Trophoblast cell (in vitro differentiated cells and primary cell): ENCODE results near the gene FHAD1.

Experiments used
- DNase-seq, 2 donors: peaks; one replicate each; pipeline ENCODE4 v3.0.0-alpha.2; 2016
- H2AFZ ChIP-seq: 2 replicates; pipeline ENCODE4 v1.6.1; 2013; ENCODE audit warnings: low read length, moderate library complexity, mild to moderate bottlenecking; ENCODE audit not compliant: insufficient read depth, poor library complexity
- H2AK5ac ChIP-seq: 2 replicates; pipeline ENCODE4 v1.6.1; 2013; ENCODE audit warnings: mild to moderate bottlenecking, low read length
- H2BK120ac ChIP-seq: 2 replicates; pipeline ENCODE4 v1.6.1; 2013; ENCODE audit warnings: low read length, mild to moderate bottlenecking, moderate library complexity; ENCODE audit not compliant: insufficient read depth, poor library complexity
- H2BK12ac ChIP-seq: 2 replicates; pipeline ENCODE4 v1.6.1; 2013; ENCODE audit warnings: mild to moderate bottlenecking, low read length, moderate library complexity
- H2BK5ac ChIP-seq: 2 replicates; pipeline ENCODE4 v1.6.1; 2013; ENCODE audit warnings: low read length, low read depth, moderate library complexity, mild to moderate bottlenecking; ENCODE audit not compliant: poor library complexity
- H3K14ac ChIP-seq: 2 replicates; pipeline ENCODE4 v1.6.1; 2013; ENCODE audit warnings: mild to moderate bottlenecking, low read length
- H3K18ac ChIP-seq: 2 replicates; pipeline ENCODE4 v1.6.1; 2013; ENCODE audit warnings: mild to moderate bottlenecking, low read length
- H3K23ac ChIP-seq: 2 replicates; pipeline ENCODE4 v1.6.1; 2013; ENCODE audit warnings: low read length
- H3K27ac ChIP-seq: 2 replicates; pipeline ENCODE4 v1.5.1; 2013; ENCODE audit warnings: low read depth, mild to moderate bottlenecking, inconsistent platforms, low read length, moderate library complexity
- H3K27me3 ChIP-seq: 2 replicates; pipeline ENCODE4 v1.6.1; 2013; ENCODE audit warnings: inconsistent platforms, mild to moderate bottlenecking, low read length, moderate library complexity; ENCODE audit not compliant: insufficient read depth
- H3K36me3 ChIP-seq, 2 experiments: 1 replicate in 1 of 2; 2 replicates in 1 of 2; pipeline ENCODE4 v1.6.1; 2013; ENCODE audit warnings: low read length in 2 of 2, mild to moderate bottlenecking in 2 of 2, moderate library complexity in 1 of 2; ENCODE audit not compliant: insufficient read depth in 2 of 2, control insufficient read depth in 1 of 2
- H3K4ac ChIP-seq: 2 replicates; pipeline ENCODE4 v1.6.1; 2013; ENCODE audit warnings: low read depth, mild to moderate bottlenecking, low read length, moderate library complexity
- H3K4me1 ChIP-seq, 2 experiments: 1 replicate in 1 of 2; 2 replicates in 1 of 2; pipeline ENCODE4 v1.6.1; 2013; ENCODE audit warnings: low read length in 2 of 2, mild to moderate bottlenecking in 2 of 2, moderate library complexity in 1 of 2; ENCODE audit not compliant: insufficient read depth in 2 of 2, control insufficient read depth in 1 of 2
- H3K4me2 ChIP-seq: 2 replicates; pipeline ENCODE4 v1.6.1; 2013; ENCODE audit warnings: inconsistent platforms, mild to moderate bottlenecking, low read length, moderate library complexity
- H3K4me3 ChIP-seq: 2 replicates; pipeline ENCODE4 v1.5.1; 2013; ENCODE audit warnings: mild to moderate bottlenecking, low read depth, low read length, inconsistent platforms
- H3K79me1 ChIP-seq: one replicate; pipeline ENCODE4 v1.6.1; 2013; ENCODE audit warnings: low read length
- H3K79me2 ChIP-seq: 2 replicates; pipeline ENCODE4 v1.6.1; 2013; ENCODE audit warnings: low read length, mild to moderate bottlenecking; ENCODE audit not compliant: control insufficient read depth, insufficient read depth, poor library complexity
- H3K9ac ChIP-seq: 2 replicates; pipeline ENCODE4 v1.6.1; 2013; ENCODE audit warnings: mild to moderate bottlenecking, low read length
- H3K9me3 ChIP-seq: 2 replicates; pipeline ENCODE4 v1.6.1; 2013; ENCODE audit warnings: low read depth, mild to moderate bottlenecking, control low read depth, inconsistent platforms, low read length; ENCODE audit not compliant: insufficient read depth
- H4K12ac ChIP-seq: 2 replicates; pipeline ENCODE4 v1.6.1; 2013; ENCODE audit warnings: low read depth, mild to moderate bottlenecking, low read length, moderate library complexity
- H4K8ac ChIP-seq: 2 replicates; pipeline ENCODE4 v1.6.1; 2013; ENCODE audit warnings: low read depth, mild to moderate bottlenecking, low read length, moderate library complexity
- H4K91ac ChIP-seq: one replicate; pipeline ENCODE4 v1.6.1; 2013; ENCODE audit warnings: low read depth, mild to moderate bottlenecking, low read length, moderate library complexity
- WGBS: extraction: QIAGEN DNeasy Blood & Tissue Kit; methylation state at CpG from one replicate; pipeline ENCODE4 v1.1.7; 2013; ENCODE audit warnings: missing lambda C conversion rate; ENCODE audit not compliant: insufficient read length, insufficient coverage; ENCODE audit errors: extremely low coverage; 5-methylcytosine and 5-hydroxymethylcytosine counted together

The FHAD1 gene

GRCh38 chr1:15299179-15299578 is 52.2 kb downstream of the FHAD1 start:
- Histone ChIP-seq H4K8ac (no peak overlapping the region), H2BK120ac (no peak overlapping the region), H3K4ac (no peak overlapping the region), H3K9ac (no peak overlapping the region), H3K27ac (no peak overlapping the region), H3K4me3 (no peak overlapping the region), H3K9me3 (peaks cover 2% of the 10 kb centered on the region), H3K36me3 (no peaks in the 10 kb centered on the region), H2BK12ac (no peak overlapping the region), H3K14ac (no peak overlapping the region), H2BK5ac (no peak overlapping the region), H3K79me2 (no peaks in the 10 kb centered on the region), H3K23ac (no peak overlapping the region), H3K27me3 (no peaks in the 10 kb centered on the region), H3K79me1 (no peaks in the 10 kb centered on the region), H3K4me2 (no peak overlapping the region), H4K91ac (no peak overlapping the region), H3K18ac (no peak overlapping the region), H2AK5ac (no peak overlapping the region), H3K4me1 (no peaks in the 10 kb centered on the region), H2AFZ (no peak overlapping the region), H4K12ac (no peak overlapping the region)
- no peak for DNase-seq
- no CpG with 5 or more reads among the region's 1 CpG for WGBS

DNA sequence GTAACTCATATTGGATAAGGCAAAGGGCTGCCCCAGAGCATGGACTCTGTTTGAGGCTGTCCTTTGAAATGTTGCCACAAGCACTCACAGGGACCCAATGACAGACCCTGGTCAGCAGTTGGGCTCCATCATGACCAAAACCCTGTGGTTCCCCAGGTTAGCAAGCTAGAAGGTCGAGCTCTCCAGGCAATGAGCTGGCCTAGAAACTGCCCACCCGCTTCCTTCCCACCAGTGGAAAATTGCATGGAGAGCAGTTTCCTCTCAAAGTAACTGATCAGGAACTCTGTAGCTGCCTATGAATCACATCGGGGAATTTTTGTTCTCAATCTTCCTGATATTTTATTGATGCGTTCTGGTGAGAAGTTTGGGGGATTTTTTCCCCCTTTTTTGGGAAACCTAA is 52.8 kb downstream of the FHAD1 start:
- H2AK5ac ChIP-seq, result no peak overlapping the region
- no peak overlapping the region for H4K12ac ChIP-seq
- no peaks in the 10 kb centered on the region for H3K79me2 ChIP-seq
- H3K4me3 ChIP-seq, result no peak overlapping the region
- H3K9me3 ChIP-seq, result no peaks in the 10 kb centered on the region
- H3K36me3 ChIP-seq, result no peaks in the 10 kb centered on the region
- H4K91ac ChIP-seq, result no peak overlapping the region
- no peaks in the 10 kb centered on the region for H3K27me3 ChIP-seq
- no peak overlapping the region for H3K23ac ChIP-seq
- no peak overlapping the region for H3K27ac ChIP-seq
- H2BK5ac ChIP-seq, result no peak overlapping the region
- DNase-seq, result no peak
- no peak overlapping the region for H3K4me2 ChIP-seq
- no peak overlapping the region for H3K4ac ChIP-seq
- no peaks in the 10 kb centered on the region for H3K4me1 ChIP-seq
- H2BK120ac ChIP-seq, result no peak overlapping the region
- no peak overlapping the region for H3K9ac ChIP-seq
- H2BK12ac ChIP-seq, result no peak overlapping the region
- no peak overlapping the region for H2AFZ ChIP-seq
- H3K79me1 ChIP-seq, result no peaks in the 10 kb centered on the region
- no CpG with 5 or more reads among the region's 4 CpGs for WGBS
- no peak overlapping the region for H3K14ac ChIP-seq
- H3K18ac ChIP-seq, result no peak overlapping the region
- H4K8ac ChIP-seq, result no peak overlapping the region

- Histone ChIP-seq H2BK5ac (no peak overlapping the region), H3K4ac (no peak overlapping the region), H4K8ac (no peak overlapping the region), H2AK5ac (no peak overlapping the region), H3K27me3 (no peaks in the 10 kb centered on the region), H2BK120ac (no peak overlapping the region), H3K79me1 (no peaks in the 10 kb centered on the region), H3K9me3 (peaks cover 2% of the 10 kb centered on the region), H3K18ac (no peak overlapping the region), H3K79me2 (no peaks in the 10 kb centered on the region), H4K12ac (no peak overlapping the region), H3K27ac (no peak overlapping the region), H3K4me2 (no peak overlapping the region), H3K9ac (no peak overlapping the region), H3K36me3 (no peaks in the 10 kb centered on the region), H3K14ac (no peak overlapping the region), H4K91ac (no peak overlapping the region), H2AFZ (no peak overlapping the region), H3K4me3 (no peak overlapping the region), H3K23ac (no peak overlapping the region), H3K4me1 (no peaks in the 10 kb centered on the region), H2BK12ac (no peak overlapping the region)
- no CpG with 5 or more reads among the region's 6 CpGs for WGBS
- no peak for DNase-seq
Measured at GRCh38 chr1:15303935-15304334, 56.9 kb downstream of the FHAD1 start.

GRCh38 chr1:15304708-15305467 is 57.9 kb downstream of the FHAD1 start:
- H3K36me3 ChIP-seq, result no peaks in the 10 kb centered on the region

More at GRCh38 chr1:15304708-15305467, 57.9 kb downstream of the FHAD1 start:
- Histone ChIP-seq H2BK12ac (no peak overlapping the region), H3K4ac (no peak overlapping the region), H2BK120ac (no peak overlapping the region), H3K14ac (no peak overlapping the region), H4K91ac (no peak overlapping the region), H2AFZ (no peak overlapping the region), H3K27me3 (no peaks in the 10 kb centered on the region), H4K12ac (no peak overlapping the region), H3K9ac (no peak overlapping the region), H3K4me1 (no peaks in the 10 kb centered on the region), H3K9me3 (peaks cover 3% of the 10 kb centered on the region), H4K8ac (no peak overlapping the region), H2BK5ac (no peak overlapping the region), H3K4me2 (no peak overlapping the region), H2AK5ac (no peak overlapping the region), H3K27ac (no peak overlapping the region), H3K79me1 (no peaks in the 10 kb centered on the region), H3K4me3 (no peak overlapping the region), H3K79me2 (no peaks in the 10 kb centered on the region), H3K18ac (no peak overlapping the region), H3K23ac (no peak overlapping the region)
- peak; percentile 31 to 65 for DNase-seq
- WGBS, result no CpG with 5 or more reads among the region's 15 CpGs
